Neural cell (in vitro differentiated cells): Measurements from ENCODE around the gene MARCHF6. TPM values are rescaled to one million over a fixed set of nuclear protein-coding genes. Genes with fewer than 3 reads are reported as not detected.
"Not testable (repeated sequence)": the region's sequence is repeated elsewhere in the genome, so short reads cannot be mapped to it uniquely, and the experiment has no call there.

Source experiments
- H2AFZ ChIP-seq: fragments of 200-600, 300-800 bp; sonication (generic), shearing (Covaris generic); 2 replicates; pipeline ENCODE4 v1.6.0; 2014; ENCODE audit warnings: low read depth, mild to moderate bottlenecking, antibody characterized with exemption, low read length, moderate library complexity
- H3F3A ChIP-seq: fragments of 200-600 bp; shearing (Covaris generic); 2 replicates; pipeline ENCODE4 v1.6.1; 2016; ENCODE audit warnings: mild to moderate bottlenecking, moderate library complexity, mixed read lengths, antibody characterized with exemption, low read length; ENCODE audit not compliant: insufficient read depth, poor library complexity, severe bottlenecking
- H3K27ac ChIP-seq: fragments of 200-600, 300-800 bp; sonication (generic), shearing (Covaris generic); 2 replicates; pipeline ENCODE4 v1.5.1; 2014; ENCODE audit warnings: mild to moderate bottlenecking, low read length, moderate library complexity
- H3K27me3 ChIP-seq: fragments of 300-800, 200-600 bp; sonication (generic), shearing (Covaris generic); 2 replicates; pipeline ENCODE4 v1.6.0; 2014; ENCODE audit warnings: mild to moderate bottlenecking, low read depth, low read length, moderate library complexity; ENCODE audit not compliant: insufficient read depth
- H3K36me3 ChIP-seq: fragments of 300-800, 200-600 bp; sonication (generic), shearing (Covaris generic); 2 replicates; pipeline ENCODE4 v1.5.1; 2014; ENCODE audit warnings: mild to moderate bottlenecking, antibody characterized with exemption, low read length, moderate library complexity; ENCODE audit not compliant: insufficient read depth
- H3K4me2 ChIP-seq: fragments of 300-800, 200-600 bp; sonication (generic), shearing (Covaris generic); 2 replicates; pipeline ENCODE4 v1.6.0; 2014; ENCODE audit warnings: mild to moderate bottlenecking, low read length
- H3K4me3 ChIP-seq: fragments of 300-800, 200-600 bp; sonication (generic), shearing (Covaris generic); 2 replicates; pipeline ENCODE4 v1.5.1; 2014; ENCODE audit warnings: mild to moderate bottlenecking, low read length, moderate library complexity
- H3K79me2 ChIP-seq: fragments of 200-600 bp; shearing (Covaris generic); replicated peaks from 2 replicates; pipeline ENCODE4 v1.6.0; 2014; ENCODE audit warnings: mild to moderate bottlenecking, low read length, moderate library complexity; ENCODE audit not compliant: insufficient read depth
- H3K9ac ChIP-seq: fragments of 300-800, 200-600 bp; sonication (generic), shearing (Covaris generic); 2 replicates; pipeline ENCODE4 v1.6.1; 2016; ENCODE audit warnings: mild to moderate bottlenecking, low read length, mixed read lengths
- H3K9me2 ChIP-seq: fragments of 200-600 bp; shearing (Covaris generic); 2 replicates; pipeline ENCODE4 v1.6.1; 2016; ENCODE audit warnings: mild to moderate bottlenecking, low read length, mixed read lengths; ENCODE audit not compliant: insufficient read depth
- H3K9me3 ChIP-seq: fragments of 200-600, 300-800 bp; sonication (generic), shearing (Covaris generic); 2 replicates; pipeline ENCODE4 v1.6.1; 2016; ENCODE audit warnings: mild to moderate bottlenecking, mixed run types, low read length, moderate library complexity, mixed read lengths
- H4K20me1 ChIP-seq: fragments of 200-600 bp; shearing (Covaris generic); 2 replicates; pipeline ENCODE4 v1.6.1; 2016; ENCODE audit warnings: mild to moderate bottlenecking, mixed run types; ENCODE audit not compliant: insufficient read depth
- CTCF ChIP-seq: fragments of 450-650 bp; IDR thresholded peaks from 2 replicates; pipeline ENCODE4 v1.5.1; 2014; ENCODE audit warnings: antibody characterized with exemption, mild to moderate bottlenecking, moderate library complexity; ENCODE audit not compliant: poor library complexity, severe bottlenecking
- EP300 ChIP-seq: fragments of 450-650 bp; conservative IDR thresholded peaks from 2 replicates; pipeline ENCODE4 v1.6.1; 2014; ENCODE audit warnings: antibody characterized with exemption, mild to moderate bottlenecking, moderate library complexity; ENCODE audit not compliant: poor library complexity, severe bottlenecking
- EZH2 ChIP-seq: fragments of 200-600, 300-800 bp; shearing (Covaris generic), sonication (generic); IDR thresholded peaks from 2 replicates; pipeline ENCODE4 v1.6.1; 2014; ENCODE audit warnings: antibody characterized with exemption, low read length, borderline replicate concordance, mild to moderate bottlenecking; ENCODE audit not compliant: insufficient read depth, poor library complexity, severe bottlenecking
- MXI1 ChIP-seq: fragments of 450-650 bp; conservative IDR thresholded peaks from 2 replicates; pipeline ENCODE4 v1.6.1; 2014; ENCODE audit warnings: antibody characterized with exemption, mild to moderate bottlenecking; ENCODE audit not compliant: poor library complexity, severe bottlenecking
- POLR2AphosphoS5 ChIP-seq: IDR thresholded peaks from 2 replicates; pipeline ENCODE4 v1.6.1; 2012
- RAD21 ChIP-seq: fragments of 450-650 bp; conservative IDR thresholded peaks from 2 replicates; pipeline ENCODE4 v1.6.1; 2014; ENCODE audit warnings: antibody characterized with exemption, mild to moderate bottlenecking, moderate library complexity
- REST ChIP-seq: IDR thresholded peaks from 2 replicates; pipeline ENCODE4 v1.6.1; 2012; ENCODE audit warnings: borderline replicate concordance
- SMC3 ChIP-seq: fragments of 450-650 bp; conservative IDR thresholded peaks from 2 replicates; pipeline ENCODE4 v1.6.1; 2014; ENCODE audit warnings: antibody characterized with exemption, mild to moderate bottlenecking, moderate library complexity; ENCODE audit not compliant: poor library complexity
- TAF1 ChIP-seq: IDR thresholded peaks from 2 replicates; pipeline ENCODE4 v1.6.1; 2012; ENCODE audit warnings: low read depth
- polyA plus RNA-seq: library from polyadenylated mRNA; depleted of rRNA; stranded (reverse); fragments of >200 nt; gene quantifications from 2 replicates; pipeline ENCODE4 v1.2.3, GENCODE V29; 2014

MARCHF6 gene
- polyA plus RNA-seq, 1 donor from 2014 or later: 282 TPM

- H3K79me2 ChIP-seq: peaks cover 30% of the 10 kb centered on the region
- no peaks in the 10 kb centered on the region for H4K20me1 ChIP-seq
- no peak overlapping the region for H3K4me3 ChIP-seq
- TF ChIP-seq POLR2AphosphoS5 (no peak), EZH2 (no peak), TAF1 (no peak), RAD21 (no peak), SMC3 (no peak), REST (no peak), CTCF (no peak), EP300 (no peak), MXI1 (no peak)
- no peaks in the 10 kb centered on the region for H3K9me2 ChIP-seq
- H3K9ac ChIP-seq: no peak overlapping the region
- no peaks in the 10 kb centered on the region for H3K27me3 ChIP-seq
- H3K36me3 ChIP-seq: peaks cover 12% of the 10 kb centered on the region
- H3K9me3 ChIP-seq: no peaks in the 10 kb centered on the region
- no peak overlapping the region for H3K4me2 ChIP-seq
- H3K27ac ChIP-seq: no peak overlapping the region
- H2AFZ ChIP-seq: no peak overlapping the region
- H3F3A ChIP-seq: peaks cover 4% of the 10 kb centered on the region
These were observed 34.2 kb downstream of the MARCHF6 start for GRCh38 chr5:10387690-10388089.

GRCh38 chr5:10391130-10391529 lies 37.6 kb downstream of the MARCHF6 start:
- Histone ChIP-seq H3K27me3 (no peaks in the 10 kb centered on the region), H3K36me3 (peaks cover under 1% of the 10 kb centered on the region), H2AFZ (no peak overlapping the region), H3K27ac (no peak overlapping the region), H3K4me2 (no peak overlapping the region), H4K20me1 (no peaks in the 10 kb centered on the region), H3K9me2 (no peaks in the 10 kb centered on the region), H3F3A (no peaks in the 10 kb centered on the region), H3K79me2 (peaks cover 8% of the 10 kb centered on the region), H3K9me3 (no peaks in the 10 kb centered on the region), H3K4me3 (no peak overlapping the region), H3K9ac (no peak overlapping the region)
- TF ChIP-seq EZH2: no peak

DNA sequence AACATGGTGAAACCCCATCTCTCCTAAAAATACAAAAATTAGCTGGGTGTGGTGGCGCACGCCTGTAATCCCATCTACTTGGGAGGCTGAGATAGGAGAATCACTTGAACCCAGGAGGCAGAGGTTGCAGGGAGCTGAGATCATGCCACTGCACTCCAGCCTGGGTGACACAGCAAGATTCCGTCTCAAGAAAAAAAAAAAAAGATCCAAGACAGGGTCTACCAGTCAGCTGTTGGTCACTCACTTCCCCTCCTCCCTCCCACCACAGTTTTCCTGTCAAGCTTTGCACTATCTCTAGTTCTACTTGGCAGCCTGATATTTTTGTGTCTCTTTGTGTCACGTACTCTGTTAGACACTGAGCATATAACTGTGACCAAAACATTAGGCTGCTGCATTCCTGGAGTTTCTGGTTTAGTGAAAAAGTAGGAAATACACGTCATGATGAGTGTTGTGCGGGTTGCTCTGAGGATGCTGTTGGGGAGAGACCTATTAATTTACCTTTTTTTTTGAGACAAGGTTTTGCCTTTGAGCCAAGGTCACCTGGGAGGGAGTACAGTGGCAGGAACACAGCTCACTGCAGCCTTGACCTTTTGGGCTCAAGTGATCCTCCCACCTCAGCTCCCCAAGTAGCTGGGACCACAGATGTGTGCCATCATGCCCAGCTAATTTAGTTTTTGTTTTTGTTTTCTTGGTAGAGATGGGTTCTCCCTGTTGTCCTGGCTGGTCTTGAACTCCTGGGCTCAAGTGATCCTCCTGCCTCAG lies 39.3 kb downstream of the MARCHF6 start:
- H3K9ac ChIP-seq, H3F3A ChIP-seq, H3K9me3 ChIP-seq, H3K36me3 ChIP-seq, H3K79me2 ChIP-seq, H4K20me1 ChIP-seq, H2AFZ ChIP-seq, H3K27ac ChIP-seq, H3K27me3 ChIP-seq, H3K4me3 ChIP-seq, H3K4me2 ChIP-seq, H3K9me2 ChIP-seq: not testable (repeated sequence)
